VCaP (cell line): ENCODE results near the gene ITGA11.

Experiments
- H3K27ac ChIP-seq: fragments of 450-650 bp; 2 replicates; pipeline ENCODE4 v1.5.1; 2017
- TF ChIP-seq, protein P1 (sequence below): fragments of 450-650 bp; conservative IDR thresholded peaks from 2 replicates; pipeline ENCODE4 v1.5.1; 2017; ENCODE audit warnings: mild to moderate bottlenecking, moderate library complexity

Gene ITGA11

DNA sequence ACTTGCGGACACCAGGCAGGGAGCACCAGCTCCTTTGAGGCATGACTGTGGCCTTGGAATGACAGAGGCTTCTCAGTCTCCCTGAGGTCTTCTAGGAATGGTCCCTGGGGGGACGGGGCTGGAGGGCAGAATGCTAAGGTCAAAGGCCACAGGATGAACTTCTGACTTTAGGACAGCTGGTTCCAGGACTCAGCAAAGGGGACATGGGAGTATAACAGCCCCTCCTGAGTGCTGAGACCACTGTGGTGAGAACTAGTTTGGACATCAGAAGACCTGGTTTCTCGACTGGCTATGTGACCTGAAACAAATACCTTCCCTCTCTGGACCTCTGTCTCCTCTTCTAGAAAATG, 17.8 kb downstream of the ITGA11 start:
- no peak overlapping the region for H3K27ac ChIP-seq
- TF ChIP-seq, protein P1, sequence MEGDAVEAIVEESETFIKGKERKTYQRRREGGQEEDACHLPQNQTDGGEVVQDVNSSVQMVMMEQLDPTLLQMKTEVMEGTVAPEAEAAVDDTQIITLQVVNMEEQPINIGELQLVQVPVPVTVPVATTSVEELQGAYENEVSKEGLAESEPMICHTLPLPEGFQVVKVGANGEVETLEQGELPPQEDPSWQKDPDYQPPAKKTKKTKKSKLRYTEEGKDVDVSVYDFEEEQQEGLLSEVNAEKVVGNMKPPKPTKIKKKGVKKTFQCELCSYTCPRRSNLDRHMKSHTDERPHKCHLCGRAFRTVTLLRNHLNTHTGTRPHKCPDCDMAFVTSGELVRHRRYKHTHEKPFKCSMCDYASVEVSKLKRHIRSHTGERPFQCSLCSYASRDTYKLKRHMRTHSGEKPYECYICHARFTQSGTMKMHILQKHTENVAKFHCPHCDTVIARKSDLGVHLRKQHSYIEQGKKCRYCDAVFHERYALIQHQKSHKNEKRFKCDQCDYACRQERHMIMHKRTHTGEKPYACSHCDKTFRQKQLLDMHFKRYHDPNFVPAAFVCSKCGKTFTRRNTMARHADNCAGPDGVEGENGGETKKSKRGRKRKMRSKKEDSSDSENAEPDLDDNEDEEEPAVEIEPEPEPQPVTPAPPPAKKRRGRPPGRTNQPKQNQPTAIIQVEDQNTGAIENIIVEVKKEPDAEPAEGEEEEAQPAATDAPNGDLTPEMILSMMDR, result no peak

DNA sequence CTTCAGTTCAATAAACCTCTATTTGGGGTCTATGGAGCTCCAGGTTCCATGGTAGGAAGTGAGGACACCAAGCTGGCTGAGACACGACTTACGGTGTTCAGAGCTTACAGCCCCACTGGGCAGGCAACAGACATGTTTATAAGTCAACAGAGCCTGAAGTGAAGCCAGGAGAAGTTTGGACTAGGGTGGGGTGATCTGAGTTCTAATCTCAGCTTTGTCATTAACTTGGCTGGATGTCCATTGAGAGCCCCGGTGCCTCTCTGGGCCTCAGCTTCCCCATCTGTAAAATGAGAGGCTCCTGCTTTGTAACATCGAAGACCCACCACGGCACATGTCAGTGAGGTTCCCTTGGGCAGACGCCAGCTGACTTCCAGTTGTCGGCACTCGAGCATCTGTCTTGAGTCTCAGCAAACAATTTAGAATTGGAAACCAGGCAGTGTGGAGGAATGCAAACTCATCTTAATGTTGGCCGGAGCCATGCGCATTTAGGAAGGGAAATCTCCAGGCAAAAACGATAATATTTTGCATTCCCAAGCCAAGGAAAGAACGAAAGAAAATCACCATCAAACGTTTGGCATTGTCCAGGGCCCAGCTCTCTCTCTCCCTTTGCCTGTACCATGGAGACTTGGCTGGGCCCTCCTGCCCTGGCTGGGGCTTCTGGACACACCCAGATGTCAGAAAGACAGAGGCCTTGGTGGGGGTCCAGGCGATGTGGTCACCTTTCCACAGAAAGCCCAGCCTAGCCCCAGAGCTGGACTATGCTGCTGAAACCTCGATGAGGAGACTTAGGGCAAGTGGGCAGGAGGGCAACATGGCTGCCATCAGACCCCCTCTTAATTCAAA, 18.4 kb downstream of the ITGA11 start:
- TF ChIP-seq, protein P1, result no peak
- H3K27ac ChIP-seq, result no peak overlapping the region

DNA sequence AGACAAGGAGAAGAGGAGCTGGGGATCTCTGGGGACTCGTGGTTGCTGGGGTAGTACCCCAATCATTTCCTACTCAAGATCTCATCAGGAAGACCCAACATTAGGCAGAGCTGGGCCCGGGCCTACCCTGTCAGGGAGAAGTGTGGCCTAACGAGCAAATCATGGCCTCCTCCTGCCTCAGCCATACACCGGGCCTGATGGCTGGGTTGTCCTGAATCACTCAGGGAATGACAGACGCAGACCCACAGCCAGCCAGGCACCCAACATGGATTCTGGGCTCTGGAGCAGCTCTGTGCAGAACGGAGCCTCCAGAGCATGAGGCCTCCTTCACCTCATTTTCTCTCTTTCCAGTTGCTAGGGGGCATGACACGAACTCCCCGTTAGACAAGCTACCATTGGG, 19.7 kb downstream of the ITGA11 start:
- H3K27ac ChIP-seq, result no peak overlapping the region
- TF ChIP-seq, protein P1, result no peak

DNA sequence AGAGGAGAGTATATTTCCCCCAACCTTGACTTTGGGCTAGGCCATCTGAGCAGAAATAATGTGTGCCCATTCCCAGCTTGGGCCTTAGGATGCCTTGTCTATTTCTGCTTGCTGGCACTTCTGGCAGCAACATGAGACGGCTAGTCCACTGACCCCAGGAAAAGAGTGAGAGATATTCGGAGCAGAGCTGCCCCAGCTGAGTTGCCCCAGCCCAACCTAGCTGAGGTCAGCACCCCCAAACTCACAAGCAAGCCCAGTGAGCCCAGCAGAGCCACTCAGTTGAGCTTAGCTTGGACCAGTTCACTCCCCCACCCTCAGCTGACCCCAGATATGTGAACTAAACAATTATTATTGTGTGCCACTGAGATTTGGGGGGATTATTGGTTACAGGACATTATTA, 20.2 kb downstream of the ITGA11 start:
- TF ChIP-seq, protein P1, result no peak
- no peak overlapping the region for H3K27ac ChIP-seq

DNA sequence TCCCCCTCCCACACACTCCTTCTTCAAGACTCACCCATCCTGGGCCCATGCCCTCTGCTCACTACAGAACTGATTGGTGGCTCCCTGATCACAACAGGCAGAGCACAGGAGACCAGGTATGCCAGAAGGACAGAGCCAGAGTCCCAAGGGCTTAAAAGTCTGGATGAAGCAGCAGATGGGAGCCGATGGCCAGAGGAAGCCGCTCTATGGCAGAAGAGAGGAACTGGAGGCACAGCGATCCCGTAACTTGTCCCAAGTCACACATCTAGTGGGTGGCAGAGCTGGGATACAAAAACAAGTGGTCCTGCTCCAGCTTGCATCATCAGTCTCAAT, 20.7 kb downstream of the ITGA11 start:
- TF ChIP-seq, protein P1, result no peak
- H3K27ac ChIP-seq, result no peak overlapping the region

DNA sequence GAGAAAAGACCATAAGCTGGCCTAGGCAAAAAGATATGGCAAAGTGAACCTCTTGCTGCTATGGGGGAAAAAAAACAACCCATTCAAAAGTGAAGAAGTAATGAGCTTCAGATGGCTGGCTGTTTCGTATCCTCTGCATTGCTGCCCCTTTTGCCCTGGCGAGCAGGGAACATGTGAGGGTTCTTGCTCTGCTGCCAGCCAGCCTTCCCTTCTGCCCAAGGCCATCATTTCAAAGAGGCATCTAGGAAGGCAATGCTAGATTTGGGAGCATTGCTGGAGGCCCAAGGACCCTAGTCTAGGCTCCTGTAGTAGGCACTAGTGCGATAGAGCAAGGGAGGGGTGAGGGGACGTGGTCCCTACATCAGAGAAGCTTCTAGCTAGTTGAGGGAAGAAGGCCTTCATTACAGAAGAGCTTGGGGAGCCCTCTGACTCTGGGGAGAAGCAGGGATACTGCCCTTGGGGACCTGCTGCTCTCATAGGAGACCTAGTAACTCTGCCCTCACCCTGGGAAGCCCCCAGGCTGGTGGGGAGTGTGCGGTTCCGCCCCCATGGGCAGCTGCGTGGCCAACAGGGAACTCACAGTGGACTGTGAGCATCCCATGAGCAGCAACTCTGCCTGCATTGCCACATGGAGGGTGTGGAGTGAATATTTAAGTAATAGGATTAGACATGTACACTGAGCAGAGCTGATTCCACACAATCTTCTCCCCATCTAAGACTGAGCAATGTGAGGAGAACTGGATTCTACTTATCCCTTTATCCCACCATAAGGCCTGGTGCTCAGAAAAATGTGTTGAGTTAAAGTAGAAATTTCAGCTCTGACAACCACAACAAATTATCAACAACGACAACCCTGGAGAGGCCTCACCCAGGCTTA, 21.3 kb downstream of the ITGA11 start:
- TF ChIP-seq, protein P1, result no peak
- no peak overlapping the region for H3K27ac ChIP-seq

DNA sequence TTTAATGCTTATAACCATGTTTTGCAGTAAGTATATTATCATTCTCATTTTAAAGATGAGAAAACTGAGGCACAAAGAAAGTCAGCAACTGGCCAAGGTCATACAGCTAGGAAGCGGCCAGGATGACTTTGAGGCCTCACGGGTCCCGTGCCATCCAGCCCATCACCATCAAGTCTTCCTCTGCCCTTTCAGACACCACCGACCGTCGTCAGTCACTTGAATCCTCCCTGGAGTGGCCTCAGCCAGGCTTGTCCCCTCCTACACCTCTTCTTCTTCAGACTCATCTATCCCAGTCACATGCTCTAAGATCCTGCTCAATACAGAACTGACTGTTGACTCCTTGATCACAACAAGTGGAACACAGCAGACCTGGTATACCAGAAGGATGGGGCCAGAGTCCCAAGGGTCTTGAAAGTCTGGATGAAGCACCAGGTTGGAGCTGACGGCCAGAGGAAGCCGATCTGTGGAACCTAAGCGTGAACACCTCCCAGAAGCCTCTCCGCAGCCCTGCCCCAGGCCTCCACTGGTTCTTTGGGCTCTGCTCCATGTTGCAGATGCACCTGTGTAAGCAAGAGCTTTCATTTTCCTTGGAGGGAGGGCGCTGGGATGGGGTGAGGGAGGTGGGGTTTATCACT, 22.1 kb downstream of the ITGA11 start:
- H3K27ac ChIP-seq, result no peak overlapping the region
- TF ChIP-seq, protein P1, result no peak
